Measurements from ENCODE around the gene LAMC1.

Gene LAMC1

GRCh38 chr1:183021405-183022201 lies 1.6 kb upstream of the LAMC1 start:
- DNase-seq (ENCODE audit: low read depth): no peak

GRCh38 chr1:183022202-183023145 lies 746 bp upstream of the LAMC1 start:
- DNase-seq (ENCODE audit: low read depth): no peak

GRCh38 chr1:183023601-183024316 lies 539 bp downstream of the LAMC1 start:
- DNase-seq (ENCODE audit: low read depth): no peak

GRCh38 chr1:183024317-183025009 lies 1.2 kb downstream of the LAMC1 start:
- no peak for DNase-seq (ENCODE audit: low read depth)

- DNase-seq (ENCODE audit: low read depth): no peak
Observed at GRCh38 chr1:183025010-183025337, 1.8 kb downstream of the LAMC1 start.

GRCh38 chr1:183025782-183026774 lies 2.9 kb downstream of the LAMC1 start:
- no peak for DNase-seq (ENCODE audit: low read depth)

GRCh38 chr1:183027031-183027430 lies 3.8 kb downstream of the LAMC1 start:
- DNase-seq (ENCODE audit: low read depth): no peak

- DNase-seq (ENCODE audit: low read depth): no peak
Observed at GRCh38 chr1:183027791-183028190, 4.6 kb downstream of the LAMC1 start.

- no peak for DNase-seq (ENCODE audit: low read depth)
Observed at GRCh38 chr1:183029591-183030000, 6.4 kb downstream of the LAMC1 start.

- DNase-seq (ENCODE audit: low read depth): no peak
Observed at GRCh38 chr1:183030053-183030452, 6.8 kb downstream of the LAMC1 start.

GRCh38 chr1:183032122-183032921 lies 9.1 kb downstream of the LAMC1 start:
- no peak for DNase-seq (ENCODE audit: low read depth)

GRCh38 chr1:183033205-183033604 lies 10.0 kb downstream of the LAMC1 start:
- no peak for DNase-seq (ENCODE audit: low read depth)

GRCh38 chr1:183034682-183035081 lies 11.5 kb downstream of the LAMC1 start:
- no peak for DNase-seq (ENCODE audit: low read depth)

GRCh38 chr1:183038333-183038866 lies 15.2 kb downstream of the LAMC1 start:
- no peak for DNase-seq (ENCODE audit: low read depth)

- DNase-seq (ENCODE audit: low read depth): no peak
Observed at GRCh38 chr1:183038913-183039312, 15.7 kb downstream of the LAMC1 start.

GRCh38 chr1:183039330-183039729 lies 16.1 kb downstream of the LAMC1 start:
- DNase-seq (ENCODE audit: low read depth): no peak

GRCh38 chr1:183039985-183040447 lies 16.8 kb downstream of the LAMC1 start:
- no peak for DNase-seq (ENCODE audit: low read depth)

GRCh38 chr1:183040547-183040971 lies 17.3 kb downstream of the LAMC1 start:
- no peak for DNase-seq (ENCODE audit: low read depth)

GRCh38 chr1:183043254-183043653 lies 20.0 kb downstream of the LAMC1 start:
- no peak for DNase-seq (ENCODE audit: low read depth)

All from stimulated activated CD8-positive, alpha-beta memory T cell treated with anti-CD3 and anti-CD28 coated beads, Interleukin-12 subunit alpha, Interleukin-12 subunit beta, amount 100 ng/mL, for 1 hour (primary cell).